ENCODE measurements around the gene CARD14.

CARD14 gene

DNA sequence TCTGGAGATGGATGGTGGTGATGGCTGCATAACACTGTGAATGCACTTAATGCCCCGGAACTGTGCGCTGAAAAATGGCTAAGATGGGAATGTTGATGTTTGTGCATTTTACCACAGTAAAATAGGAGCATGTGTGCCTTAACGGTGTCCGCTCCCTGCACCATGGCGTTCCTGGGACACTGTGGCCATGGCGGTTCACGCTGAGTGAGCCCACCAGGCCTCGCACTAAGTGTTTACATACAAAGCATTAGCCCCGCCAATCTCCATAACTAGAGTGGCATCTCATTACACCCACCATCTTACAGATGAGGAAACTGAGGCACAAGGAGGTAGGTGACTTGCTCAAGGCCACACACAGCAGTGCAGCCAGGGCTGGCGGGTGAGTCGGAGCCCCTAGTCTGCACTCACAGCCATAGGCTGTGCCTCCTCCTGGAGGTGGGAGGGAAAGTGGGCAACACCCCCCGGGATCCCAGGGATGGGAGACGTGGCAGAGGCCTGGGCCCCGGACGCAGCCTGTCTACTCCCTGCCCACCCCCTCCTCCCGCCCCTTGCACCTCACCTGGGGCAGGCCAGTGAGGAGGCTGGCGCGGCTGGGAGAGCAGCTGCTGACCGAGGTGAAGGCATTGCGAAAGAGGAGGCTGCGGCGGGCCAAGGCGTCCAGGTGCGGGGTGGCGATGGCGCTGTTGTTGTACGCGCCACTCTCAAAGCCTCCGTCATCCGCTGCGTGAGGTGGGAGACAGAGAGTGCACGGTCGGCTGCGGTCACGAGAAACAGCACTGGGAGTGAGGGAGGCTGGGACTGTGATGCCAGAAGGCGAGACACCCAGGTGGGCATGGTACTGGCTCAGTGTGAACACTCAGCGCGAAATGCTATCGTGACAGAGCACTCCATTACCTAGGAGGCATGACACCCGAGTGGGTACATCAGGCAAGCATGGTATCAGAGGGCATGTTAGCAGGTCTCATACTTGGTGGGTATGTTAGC is 46.9 kb downstream of the CARD14 start:
- Histone ChIP-seq H3K27me3 (ENCODE audit: control insufficient read depth, insufficient read depth, low read length) (peaks cover 6% of the 10 kb centered on the region), H3K9me3 (ENCODE audit: control insufficient read depth, low read depth, low read length) (no peaks in the 10 kb centered on the region), H3K27ac (ENCODE audit: low read length) (no peak overlapping the region), H3K9ac (ENCODE audit: low read length) (no peak overlapping the region), H3K4me3 (ENCODE audit: low read length) (no peak overlapping the region), H3K36me3 (ENCODE audit: control insufficient read depth, low read depth, low read length) (peaks cover 4% of the 10 kb centered on the region), H3K4me1 (ENCODE audit: control insufficient read depth, low read depth, low read length) (no peaks in the 10 kb centered on the region)

DNA sequence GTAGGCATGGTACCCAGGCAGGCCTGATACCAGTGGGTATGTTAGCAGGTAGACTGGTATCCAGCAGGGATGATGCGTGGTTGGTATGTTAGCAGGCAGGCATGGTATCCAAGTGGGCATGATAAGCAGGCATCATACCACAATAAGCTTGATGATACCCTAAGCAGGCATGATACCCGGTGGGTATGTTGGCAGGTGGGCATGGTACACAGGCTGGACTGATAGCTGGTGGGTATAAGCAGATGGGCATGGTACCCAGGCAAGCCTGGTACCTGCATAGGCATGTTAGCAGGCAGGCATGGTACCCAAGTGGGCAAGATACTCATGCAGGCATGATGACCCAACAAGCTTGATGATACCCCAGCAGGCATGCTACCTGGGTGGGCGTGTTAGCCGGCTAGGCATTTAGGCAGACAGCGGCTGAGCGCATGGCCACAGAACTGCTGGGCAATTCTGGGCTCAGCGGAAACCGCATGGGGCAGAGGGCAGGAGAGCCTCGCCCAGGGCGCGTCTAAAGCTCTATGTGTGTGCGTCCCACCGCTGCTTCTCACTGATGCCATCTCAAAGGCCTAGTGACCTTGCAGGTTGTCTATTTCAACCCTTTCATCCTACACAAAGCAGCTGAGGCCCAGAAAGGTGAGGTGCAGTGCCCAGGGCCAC is 48.0 kb downstream of the CARD14 start:
- Histone ChIP-seq H3K27ac (ENCODE audit: low read length) (no peak overlapping the region), H3K4me1 (ENCODE audit: control insufficient read depth, low read depth, low read length) (no peaks in the 10 kb centered on the region), H3K27me3 (ENCODE audit: control insufficient read depth, insufficient read depth, low read length) (peaks cover 6% of the 10 kb centered on the region), H3K36me3 (ENCODE audit: control insufficient read depth, low read depth, low read length) (peaks cover 4% of the 10 kb centered on the region), H3K9ac (ENCODE audit: low read length) (no peak overlapping the region), H3K4me3 (ENCODE audit: low read length) (no peak overlapping the region), H3K9me3 (ENCODE audit: control insufficient read depth, low read depth, low read length) (no peaks in the 10 kb centered on the region)

DNA sequence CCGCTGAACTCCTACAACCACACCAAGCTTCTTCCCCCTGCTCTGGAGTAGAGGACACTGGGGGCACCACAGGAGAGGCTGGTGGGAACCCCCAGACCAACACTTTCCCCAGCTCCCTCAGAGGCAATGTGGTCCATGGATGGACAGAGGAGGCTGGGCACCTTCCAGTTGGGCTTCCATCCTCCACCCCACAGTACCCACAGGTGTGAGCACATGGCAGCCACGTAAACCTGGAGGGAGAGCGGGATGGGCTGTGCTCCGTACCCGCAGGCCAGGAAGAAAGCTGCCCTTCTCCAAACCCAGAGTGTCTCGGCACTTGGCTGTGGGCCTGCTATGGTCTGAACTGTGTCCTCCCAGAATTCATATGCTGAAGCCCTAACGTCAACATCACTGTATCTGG is 48.6 kb downstream of the CARD14 start:
- no peaks in the 10 kb centered on the region for H3K9me3 ChIP-seq (ENCODE audit: control insufficient read depth, low read depth, low read length)
- no peaks in the 10 kb centered on the region for H3K4me1 ChIP-seq (ENCODE audit: control insufficient read depth, low read depth, low read length)
- H3K27me3 ChIP-seq (ENCODE audit: control insufficient read depth, insufficient read depth, low read length), result peaks cover 6% of the 10 kb centered on the region
- no peak overlapping the region for H3K4me3 ChIP-seq (ENCODE audit: low read length)
- peaks cover under 1% of the 10 kb centered on the region for H3K36me3 ChIP-seq (ENCODE audit: control insufficient read depth, low read depth, low read length)
- no peak overlapping the region for H3K9ac ChIP-seq (ENCODE audit: low read length)
- H3K27ac ChIP-seq (ENCODE audit: low read length), result no peak overlapping the region

DNA sequence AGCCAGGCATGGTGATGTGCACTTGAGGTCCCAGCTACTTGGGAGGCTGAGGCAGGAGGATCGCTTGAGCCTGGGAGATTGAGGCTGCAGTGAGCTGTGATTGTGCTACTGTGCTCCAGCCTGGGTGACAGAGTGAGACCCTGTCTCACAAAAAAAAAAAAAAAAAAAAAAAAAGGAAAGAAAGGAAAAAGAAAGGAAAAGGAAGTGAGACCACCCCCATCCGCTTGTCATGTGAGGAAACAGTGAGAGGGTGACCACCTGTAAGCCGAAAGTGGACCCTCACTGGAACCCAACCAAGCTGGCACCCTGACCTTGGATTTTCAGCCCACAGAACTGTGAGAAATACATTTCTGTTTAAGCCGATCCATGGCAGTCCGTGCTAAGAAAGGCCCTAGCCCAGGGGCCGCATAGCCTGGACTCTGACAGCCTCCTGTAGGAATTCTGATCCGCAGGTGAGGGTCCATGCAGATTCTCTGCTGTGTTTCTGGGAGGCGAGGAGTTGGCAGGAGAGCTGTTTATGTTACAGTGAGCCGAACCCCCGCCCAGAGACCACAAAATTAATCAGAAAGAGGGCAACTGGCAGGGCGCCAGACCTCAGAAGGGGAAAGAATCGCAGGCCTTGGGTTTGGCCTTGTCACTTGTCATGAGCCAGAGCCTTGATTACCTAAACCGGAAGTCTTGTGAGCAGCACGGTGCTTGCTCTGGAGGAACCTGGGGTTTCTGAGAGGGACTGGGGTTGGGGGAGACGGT is 49.4 kb downstream of the CARD14 start:
- Histone ChIP-seq H3K4me1 (ENCODE audit: control insufficient read depth, low read depth, low read length) (no peaks in the 10 kb centered on the region), H3K9me3 (ENCODE audit: control insufficient read depth, low read depth, low read length) (no peaks in the 10 kb centered on the region), H3K27ac (ENCODE audit: low read length) (no peak overlapping the region), H3K9ac (ENCODE audit: low read length) (peak overlapping the region; percentile 69), H3K36me3 (ENCODE audit: control insufficient read depth, low read depth, low read length) (no peaks in the 10 kb centered on the region), H3K4me3 (ENCODE audit: low read length) (peak overlapping the region; percentile 78), H3K27me3 (ENCODE audit: control insufficient read depth, insufficient read depth, low read length) (peaks cover 6% of the 10 kb centered on the region)

DNA sequence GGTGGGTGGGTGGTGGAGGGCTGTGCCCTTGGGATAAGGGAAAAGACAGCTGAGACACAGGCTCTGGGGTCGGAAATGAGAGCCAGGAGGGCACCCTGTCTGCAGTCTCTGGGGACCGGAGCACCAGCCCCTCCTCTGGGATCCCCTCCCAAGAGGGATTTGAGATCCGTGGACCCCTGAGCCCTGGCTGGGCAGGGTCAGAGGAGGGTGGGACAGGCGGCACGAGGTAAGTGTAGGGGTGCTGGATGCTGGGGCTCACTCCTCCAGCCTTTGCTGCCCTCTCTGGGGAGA is 49.9 kb downstream of the CARD14 start:
- H3K27me3 ChIP-seq (ENCODE audit: control insufficient read depth, insufficient read depth, low read length), result peaks cover 6% of the 10 kb centered on the region
- H3K4me3 ChIP-seq (ENCODE audit: low read length), result peak overlapping the region; percentile 78
- no peaks in the 10 kb centered on the region for H3K36me3 ChIP-seq (ENCODE audit: control insufficient read depth, low read depth, low read length)
- no peak overlapping the region for H3K27ac ChIP-seq (ENCODE audit: low read length)
- peaks cover 3% of the 10 kb centered on the region for H3K4me1 ChIP-seq (ENCODE audit: control insufficient read depth, low read depth, low read length)
- no peaks in the 10 kb centered on the region for H3K9me3 ChIP-seq (ENCODE audit: control insufficient read depth, low read depth, low read length)
- peak overlapping the region; percentile 69 for H3K9ac ChIP-seq (ENCODE audit: low read length)

DNA sequence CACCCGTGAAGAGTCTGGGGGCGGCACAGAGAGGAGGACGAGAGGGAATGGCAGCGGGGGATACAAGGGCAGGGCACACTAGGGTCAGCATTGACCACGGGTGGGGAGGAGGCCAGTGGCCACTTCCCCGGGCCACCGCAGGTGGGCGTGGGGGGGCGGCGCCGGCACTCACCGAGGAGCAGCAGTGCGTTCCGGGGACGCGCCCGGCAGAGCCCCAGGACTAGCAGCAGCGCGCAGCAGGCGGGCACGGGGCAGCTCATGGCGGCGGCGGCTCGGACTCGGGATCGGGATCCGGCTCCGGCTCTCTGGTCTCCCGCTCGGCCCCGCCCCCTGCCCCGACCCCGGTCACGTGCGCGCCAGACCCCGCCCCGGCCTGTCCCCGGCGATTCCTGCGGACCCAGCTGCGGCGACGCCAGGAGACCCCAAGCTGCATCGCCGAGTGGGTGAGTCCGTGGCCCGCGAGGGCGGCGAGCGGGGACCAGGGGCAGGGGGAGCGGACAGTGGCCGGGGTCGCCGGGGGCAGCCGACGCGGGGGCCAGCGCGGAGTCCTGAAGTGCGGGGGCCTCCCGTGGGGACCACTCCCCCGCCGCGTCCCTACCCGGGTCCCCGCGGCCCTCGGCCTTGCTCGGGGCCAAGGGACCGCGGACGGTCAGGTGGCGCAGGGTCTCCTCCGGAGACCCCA is 50.4 kb downstream of the CARD14 start, which contains the start of the genes SGSH and SLC26A11:
SGSH (minus strand) TSS at position 280 of the 682 bp plus-strand sequence; CDS start at position 260, 20 bp downstream.
SLC26A11 (plus strand) TSS at position 374 of the 682 bp plus-strand sequence. CDS start 1,134 bp downstream, outside the sequence.
- no peak within 1 kb of the TSS for H3K27ac ChIP-seq (ENCODE audit: low read length)
- H3K27me3 ChIP-seq (ENCODE audit: control insufficient read depth, insufficient read depth, low read length), result peaks cover 6% of the 10 kb centered on the region
- no peaks in the 10 kb centered on the region for H3K36me3 ChIP-seq (ENCODE audit: control insufficient read depth, low read depth, low read length)
- H3K4me1 ChIP-seq (ENCODE audit: control insufficient read depth, low read depth, low read length), result peaks cover 8% of the 10 kb centered on the region
- peak within 1 kb of the TSS; percentile 78 for H3K4me3 ChIP-seq (ENCODE audit: low read length)
- no peaks in the 10 kb centered on the region for H3K9me3 ChIP-seq (ENCODE audit: control insufficient read depth, low read depth, low read length)
- H3K9ac ChIP-seq (ENCODE audit: low read length), result peak within 1 kb of the TSS; percentile 69

DNA sequence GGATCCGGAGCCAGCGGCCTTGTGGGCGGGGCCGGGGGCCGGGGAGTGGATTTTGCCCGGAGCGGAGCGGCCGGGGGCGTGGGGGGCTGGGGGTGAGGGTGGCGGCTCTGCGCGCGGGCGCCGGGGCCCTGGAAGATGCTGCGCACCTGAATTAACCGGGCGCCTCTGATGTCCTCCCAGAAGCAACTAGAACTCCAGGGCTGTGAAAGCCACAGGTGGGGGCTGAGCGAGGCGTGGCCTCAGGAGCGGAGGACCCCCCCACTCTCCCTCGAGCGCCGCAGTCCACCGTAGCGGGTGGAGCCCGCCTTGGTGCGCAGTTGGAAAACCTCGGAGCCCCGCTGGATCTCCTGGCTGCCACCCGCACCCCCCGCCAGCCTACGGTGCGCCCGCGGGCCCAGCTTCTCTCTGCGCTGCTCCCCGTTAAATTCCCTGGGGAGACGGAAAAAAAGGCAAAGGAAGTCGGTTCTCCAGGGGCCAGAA is 50.9 kb downstream of the CARD14 start:
- Histone ChIP-seq H3K36me3 (ENCODE audit: control insufficient read depth, low read depth, low read length) (no peaks in the 10 kb centered on the region), H3K27me3 (ENCODE audit: control insufficient read depth, insufficient read depth, low read length) (peaks cover 6% of the 10 kb centered on the region), H3K4me1 (ENCODE audit: control insufficient read depth, low read depth, low read length) (peaks cover 12% of the 10 kb centered on the region), H3K9ac (ENCODE audit: low read length) (peak overlapping the region; percentile 19), H3K9me3 (ENCODE audit: control insufficient read depth, low read depth, low read length) (no peaks in the 10 kb centered on the region), H3K27ac (ENCODE audit: low read length) (no peak overlapping the region), H3K4me3 (ENCODE audit: low read length) (peak overlapping the region; percentile 78)

DNA sequence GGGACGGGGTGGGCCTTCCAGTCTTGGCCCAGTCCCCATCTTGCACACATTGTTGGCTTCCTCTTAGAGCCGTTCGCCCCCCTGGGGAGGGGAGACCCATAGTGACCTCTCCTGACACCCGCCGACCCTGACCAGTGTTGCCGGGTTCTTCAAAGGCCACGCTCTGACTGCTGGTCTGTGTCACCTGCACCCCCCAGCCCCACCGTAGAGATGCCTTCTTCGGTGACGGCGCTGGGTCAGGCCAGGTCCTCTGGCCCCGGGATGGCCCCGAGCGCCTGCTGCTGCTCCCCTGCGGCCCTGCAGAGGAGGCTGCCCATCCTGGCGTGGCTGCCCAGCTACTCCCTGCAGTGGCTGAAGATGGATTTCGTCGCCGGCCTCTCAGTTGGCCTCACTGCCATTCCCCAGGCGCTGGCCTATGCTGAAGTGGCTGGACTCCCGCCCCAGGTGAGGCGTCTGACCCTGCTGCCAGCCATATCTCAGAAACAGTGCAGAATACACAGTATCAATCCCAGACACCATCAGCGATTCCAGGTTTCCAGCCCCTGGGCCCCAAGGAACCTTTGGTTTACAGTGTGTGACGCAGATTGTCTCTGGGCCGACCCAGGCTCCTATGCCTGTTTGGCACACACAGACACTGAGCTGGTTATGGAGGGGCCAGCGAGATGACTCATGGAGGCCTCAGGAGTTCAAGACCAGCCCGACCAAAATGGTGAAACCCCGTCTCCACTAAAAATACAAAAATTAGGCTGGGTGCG is 51.7 kb downstream of the CARD14 start:
- Histone ChIP-seq H3K9ac (ENCODE audit: low read length) (no peak overlapping the region), H3K36me3 (ENCODE audit: control insufficient read depth, low read depth, low read length) (no peaks in the 10 kb centered on the region), H3K27ac (ENCODE audit: low read length) (no peak overlapping the region), H3K4me3 (ENCODE audit: low read length) (peak overlapping the region; percentile 78), H3K9me3 (ENCODE audit: control insufficient read depth, low read depth, low read length) (no peaks in the 10 kb centered on the region), H3K4me1 (ENCODE audit: control insufficient read depth, low read depth, low read length) (peaks cover 12% of the 10 kb centered on the region), H3K27me3 (ENCODE audit: control insufficient read depth, insufficient read depth, low read length) (peaks cover 6% of the 10 kb centered on the region)

DNA sequence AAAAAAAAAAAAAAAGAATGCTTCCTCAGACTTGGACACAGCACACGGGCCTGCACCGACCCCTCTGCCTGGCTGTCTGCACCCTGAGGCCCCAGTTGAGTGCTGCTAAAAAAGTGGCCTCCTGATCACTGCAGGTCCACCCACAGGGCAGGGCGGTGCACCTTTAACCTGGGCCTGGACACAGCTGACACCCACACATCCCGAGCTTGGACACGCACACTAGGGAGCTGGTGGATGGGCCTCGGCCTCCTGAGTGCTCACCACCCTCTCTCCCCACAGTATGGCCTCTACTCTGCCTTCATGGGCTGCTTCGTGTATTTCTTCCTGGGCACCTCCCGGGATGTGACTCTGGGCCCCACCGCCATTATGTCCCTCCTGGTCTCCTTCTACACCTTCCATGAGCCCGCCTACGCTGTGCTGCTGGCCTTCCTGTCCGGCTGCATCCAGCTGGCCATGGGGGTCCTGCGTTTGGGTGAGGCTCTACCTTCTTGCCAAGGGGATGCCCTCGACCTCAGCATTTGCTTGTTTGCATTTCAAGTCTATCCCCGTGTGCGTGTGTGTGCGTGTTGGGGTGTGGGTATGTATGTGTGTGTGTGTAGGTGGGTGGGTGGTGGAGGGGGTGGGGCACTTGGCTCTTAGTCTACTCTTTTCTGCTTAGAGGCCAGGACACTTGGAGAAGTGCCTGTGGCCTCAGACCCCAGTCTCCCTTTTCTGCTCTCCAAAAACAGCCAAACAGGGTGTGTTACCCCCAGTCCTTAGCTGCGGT is 52.7 kb downstream of the CARD14 start:
- Histone ChIP-seq H3K9me3 (ENCODE audit: control insufficient read depth, low read depth, low read length) (no peaks in the 10 kb centered on the region), H3K4me1 (ENCODE audit: control insufficient read depth, low read depth, low read length) (peaks cover 12% of the 10 kb centered on the region), H3K27me3 (ENCODE audit: control insufficient read depth, insufficient read depth, low read length) (peaks cover 6% of the 10 kb centered on the region), H3K4me3 (ENCODE audit: low read length) (no peak overlapping the region), H3K36me3 (ENCODE audit: control insufficient read depth, low read depth, low read length) (no peaks in the 10 kb centered on the region), H3K27ac (ENCODE audit: low read length) (no peak overlapping the region), H3K9ac (ENCODE audit: low read length) (no peak overlapping the region)
